H9 (cell line): ENCODE measurements around the gene WDFY1. TPM values are rescaled to one million over a fixed set of nuclear protein-coding genes. Genes with fewer than 3 reads are reported as not detected.

ENCODE experiments used
- DNase-seq: peaks from one replicate; pipeline ENCODE4 v3.0.0-alpha.2; 2017
- H2AFZ ChIP-seq: one replicate; pipeline ENCODE4 v1.6.1; 2013; ENCODE audit warnings: mild to moderate bottlenecking, low read length, control low read depth, moderate library complexity
- H2AK5ac ChIP-seq: 2 replicates; pipeline ENCODE4 v1.6.1; 2013; ENCODE audit warnings: low read length, control low read depth, mixed read lengths; ENCODE audit not compliant: insufficient read length
- H2BK120ac ChIP-seq: one replicate; pipeline ENCODE4 v1.6.1; 2013; ENCODE audit warnings: low read depth, mild to moderate bottlenecking, low read length, control low read depth, inconsistent platforms; ENCODE audit not compliant: poor library complexity, severe bottlenecking
- H2BK12ac ChIP-seq: 2 replicates; pipeline ENCODE4 v1.6.1; 2013; ENCODE audit warnings: low read length, control low read depth, mixed read lengths, low read depth; ENCODE audit not compliant: insufficient read length
- H2BK15ac ChIP-seq: 2 replicates; pipeline ENCODE4 v1.6.1; 2013; ENCODE audit warnings: low read depth, low read length, control low read depth
- H2BK20ac ChIP-seq: one replicate; pipeline ENCODE4 v1.6.1; 2013; ENCODE audit warnings: low read depth, mild to moderate bottlenecking, low read length, control low read depth, inconsistent platforms; ENCODE audit not compliant: poor library complexity, severe bottlenecking
- H2BK5ac ChIP-seq: 2 replicates; pipeline ENCODE4 v1.6.1; 2013; ENCODE audit warnings: low read length, control low read depth, mixed read lengths; ENCODE audit not compliant: insufficient read length
- H3K14ac ChIP-seq: 2 replicates; pipeline ENCODE4 v1.6.1; 2013; ENCODE audit warnings: low read length, control low read depth; ENCODE audit not compliant: insufficient read depth
- H3K18ac ChIP-seq: 2 replicates; pipeline ENCODE4 v1.6.1; 2013; ENCODE audit warnings: low read depth, mild to moderate bottlenecking, mixed read lengths, low read length, control low read depth; ENCODE audit not compliant: insufficient read length
- H3K23ac ChIP-seq: 2 replicates; pipeline ENCODE4 v1.6.1; 2013; ENCODE audit warnings: low read length, control low read depth, mixed read lengths, low read depth; ENCODE audit not compliant: insufficient read length
- H3K23me2 ChIP-seq: 2 replicates; pipeline ENCODE4 v1.6.1; 2013; ENCODE audit warnings: low read depth, mild to moderate bottlenecking, mixed read lengths, low read length, control low read depth; ENCODE audit not compliant: insufficient read length, poor library complexity, severe bottlenecking
- H3K27ac ChIP-seq: 2 replicates; pipeline ENCODE4 v1.5.1; 2013; ENCODE audit warnings: low read length, control low read depth, mixed read lengths, low read depth; ENCODE audit not compliant: insufficient read length
- H3K27me3 ChIP-seq: 2 replicates; pipeline ENCODE4 v1.6.1; 2013; ENCODE audit warnings: low read length, control low read depth, inconsistent platforms; ENCODE audit not compliant: insufficient read depth
- H3K4ac ChIP-seq: 2 replicates; pipeline ENCODE4 v1.6.1; 2013; ENCODE audit warnings: low read depth, mild to moderate bottlenecking, control low read depth, inconsistent platforms, low read length, moderate library complexity
- H3K4me1 ChIP-seq: 2 replicates; pipeline ENCODE4 v1.6.1; 2013; ENCODE audit warnings: low read length, control low read depth, inconsistent platforms; ENCODE audit not compliant: insufficient read depth
- H3K4me2 ChIP-seq: 2 replicates; pipeline ENCODE4 v1.6.1; 2013; ENCODE audit warnings: low read length, control low read depth, mixed read lengths; ENCODE audit not compliant: insufficient read length, insufficient read depth
- H3K56ac ChIP-seq: 2 replicates; pipeline ENCODE4 v1.6.1; 2013; ENCODE audit warnings: low read depth, mild to moderate bottlenecking, mixed read lengths, low read length, control low read depth; ENCODE audit not compliant: insufficient read length
- H3K79me1 ChIP-seq: 2 replicates; pipeline ENCODE4 v1.6.1; 2013; ENCODE audit warnings: low read depth, mild to moderate bottlenecking, moderate library complexity, low read length, control low read depth, inconsistent platforms; ENCODE audit not compliant: insufficient read depth, poor library complexity, severe bottlenecking
- H3K79me2 ChIP-seq: 2 replicates; pipeline ENCODE4 v1.6.1; 2013; ENCODE audit warnings: low read length, control low read depth, inconsistent platforms; ENCODE audit not compliant: insufficient read depth
- H3K9ac ChIP-seq: 2 replicates; pipeline ENCODE4 v1.6.1; 2013; ENCODE audit warnings: low read length, control low read depth, mixed read lengths; ENCODE audit not compliant: insufficient read length; ENCODE audit errors: extremely low read depth
- H3K9me3 ChIP-seq: one replicate; pipeline ENCODE4 v1.6.1; 2013; ENCODE audit warnings: low read depth, low read length, inconsistent platforms; ENCODE audit not compliant: control insufficient read depth
- H3T11ph ChIP-seq: one replicate; pipeline ENCODE4 v1.6.1; 2013; ENCODE audit warnings: mild to moderate bottlenecking, low read length, control low read depth, inconsistent platforms
- H4K20me1 ChIP-seq: one replicate; pipeline ENCODE4 v1.6.1; 2013; ENCODE audit not compliant: control insufficient read depth, insufficient read length, insufficient read depth
- H4K5ac ChIP-seq: 2 replicates; pipeline ENCODE4 v1.6.1; 2013; ENCODE audit warnings: low read depth, mild to moderate bottlenecking, mixed read lengths, low read length, control low read depth; ENCODE audit not compliant: insufficient read length
- H4K8ac ChIP-seq: replicated peaks from 2 replicates; pipeline ENCODE4 v1.6.1; 2013; ENCODE audit warnings: low read length, control low read depth, mixed read lengths, low read depth; ENCODE audit not compliant: insufficient read length
- H4K91ac ChIP-seq: 2 replicates; pipeline ENCODE4 v1.6.1; 2013; ENCODE audit warnings: low read depth, mild to moderate bottlenecking, moderate library complexity, mixed read lengths, low read length, control low read depth; ENCODE audit not compliant: insufficient read length
- H3K27ac Mint-ChIP-seq, 3 experiments: 2 replicates in 2 of 3; 3 replicates in 1 of 3; pipeline ENCODE4 v1.8.0; 2020 to 2021; ENCODE audit warnings: mixed read lengths in 3 of 3, mild to moderate bottlenecking in 1 of 3, moderate library complexity in 1 of 3
- H3K27me3 Mint-ChIP-seq: 2 replicates; pipeline ENCODE4 v1.8.0; 2021; ENCODE audit warnings: low read depth, mild to moderate bottlenecking, moderate library complexity, mixed read lengths
- H3K36me3 Mint-ChIP-seq, 3 experiments: 2 replicates in 2 of 3; 3 replicates in 1 of 3; pipeline ENCODE4 v1.8.0; 2020 to 2021; ENCODE audit warnings: low read depth in 3 of 3, mixed read lengths in 3 of 3; ENCODE audit not compliant: insufficient read depth in 1 of 3
- H3K4me1 Mint-ChIP-seq, 2 experiments: 2 replicates each; pipeline ENCODE4 v1.8.0; 2020; ENCODE audit warnings: mixed read lengths in 2 of 2
- H3K4me3 Mint-ChIP-seq, 2 experiments: 2 replicates in 1 of 2; 3 replicates in 1 of 2; pipeline ENCODE4 v1.8.0; 2020 to 2021; ENCODE audit warnings: mild to moderate bottlenecking in 2 of 2, mixed read lengths in 2 of 2, moderate library complexity in 1 of 2
- H3K9me3 Mint-ChIP-seq, 2 experiments: 2 replicates in 1 of 2; 3 replicates in 1 of 2; pipeline ENCODE4 v1.8.0; 2020; ENCODE audit warnings: mild to moderate bottlenecking in 2 of 2, mixed read lengths in 2 of 2, moderate library complexity in 1 of 2
- CTCF ChIP-seq: fragments of 200-600 bp; sonication (generic); conservative IDR thresholded peaks from 3 replicates; pipeline ENCODE4 v1.8.0; 2021; ENCODE audit warnings: antibody characterized with exemption, mild to moderate bottlenecking
- WGBS: extraction: QIAGEN DNeasy Blood & Tissue Kit; methylation state at CpG from one replicate; pipeline ENCODE4 v1.1.7; 2013; ENCODE audit warnings: missing lambda C conversion rate, low lambda C conversion rate, mixed read lengths; ENCODE audit not compliant: insufficient read length; ENCODE audit errors: extremely low coverage; 5-methylcytosine and 5-hydroxymethylcytosine counted together
- total RNA-seq: library from RNA; stranded (reverse); gene quantifications from 2 replicates; pipeline ENCODE4 v1.2.1, GENCODE V29; 2021

Gene WDFY1
- total RNA-seq, 1 experiment from 2014 or later, result 54.1 TPM

DNA sequence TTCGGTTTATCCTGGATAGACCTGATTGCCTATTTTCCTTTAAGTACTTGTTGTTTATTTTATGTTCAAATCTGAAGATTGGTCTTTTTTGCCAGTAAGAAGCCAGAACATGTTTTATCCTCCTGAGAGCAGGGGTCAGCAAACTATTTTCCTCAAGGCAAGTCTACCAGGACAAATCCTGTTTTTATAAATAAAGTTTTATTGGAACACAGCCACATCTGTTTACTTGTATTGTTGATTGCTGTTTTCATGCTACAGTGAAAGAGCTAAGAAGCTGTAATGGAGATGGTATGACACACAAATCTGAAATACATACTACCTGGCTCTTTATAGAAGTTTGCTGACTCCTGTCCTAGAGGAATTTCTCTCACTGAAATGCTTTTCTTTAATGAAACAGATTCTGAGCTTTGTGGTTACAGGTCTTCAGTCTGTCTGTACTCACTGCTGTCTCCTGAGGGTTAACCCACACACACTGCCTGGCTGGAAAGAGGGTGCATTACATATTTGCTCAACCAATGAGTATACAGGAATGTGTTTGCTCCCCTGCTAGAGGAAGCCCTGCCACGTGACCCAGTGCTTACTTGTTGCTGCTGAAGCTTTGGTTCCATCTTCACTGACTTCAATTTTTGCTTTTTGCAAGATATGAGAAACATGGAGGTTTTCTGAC is 34.7 kb upstream of the WDFY1 start:
- Histone ChIP-seq H2BK20ac (no peak overlapping the region), H4K8ac (no peak overlapping the region), H4K20me1 (no peaks in the 10 kb centered on the region), H3K79me2 (no peaks in the 10 kb centered on the region), H3K79me1 (no peaks in the 10 kb centered on the region), H2BK5ac (no peak overlapping the region), H3T11ph (no peak overlapping the region), H3K14ac (no peak overlapping the region), H3K27me3 (no peaks in the 10 kb centered on the region), H3K4me2 (no peak overlapping the region), H3K4ac (no peak overlapping the region), H3K27ac (no peak overlapping the region), H3K4me1 (no peaks in the 10 kb centered on the region), H3K23ac (no peak overlapping the region), H3K56ac (no peak overlapping the region), H3K9ac (no peak overlapping the region), H2BK120ac (no peak overlapping the region), H4K91ac (no peak overlapping the region), H3K18ac (no peak overlapping the region), H2BK15ac (no peak overlapping the region), H4K5ac (no peak overlapping the region), H2AFZ (no peak overlapping the region), H3K23me2 (no peaks in the 10 kb centered on the region), H2BK12ac (no peak overlapping the region), H3K9me3 (no peaks in the 10 kb centered on the region), H2AK5ac (no peak overlapping the region)
- no peak for DNase-seq
- H3K27ac Mint-ChIP-seq, result peak overlapping the region in 1 of 3 experiments; percentile 31; a peak in 1 of 7 replicates
- H3K27me3 Mint-ChIP-seq, result no peaks in the 10 kb centered on the region; the same call in 1 of the 2 replicates
- H3K4me1 Mint-ChIP-seq, result no peaks in the 10 kb centered on the region
- WGBS, result no CpG with 5 or more reads among the region's 2 CpGs
- no peak for TF ChIP-seq CTCF
- no peaks in the 10 kb centered on the region for H3K9me3 Mint-ChIP-seq
- H3K4me3 Mint-ChIP-seq, result no peak overlapping the region
- H3K36me3 Mint-ChIP-seq, result peaks cover 2 to 13% (median 11%) of the 10 kb centered on the region in 3 experiments
